ENCODE results near the gene TKFC.

DNA sequence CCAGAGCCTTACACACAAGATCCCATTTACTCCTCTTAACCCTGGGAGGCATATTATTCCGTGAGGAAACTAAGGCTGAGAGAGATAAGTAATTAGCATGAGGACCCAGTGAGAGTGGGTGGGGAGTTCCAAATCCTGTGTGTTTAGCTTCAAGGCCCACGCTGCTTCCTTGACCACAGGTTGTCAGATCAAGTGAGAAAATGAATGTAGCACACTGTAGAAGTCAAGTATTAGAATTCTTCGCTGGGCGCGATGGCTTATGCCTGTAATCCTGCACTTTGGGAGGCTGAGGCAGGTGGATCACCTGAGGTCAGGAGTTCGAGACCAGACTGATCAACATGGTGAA, 24.8 kb downstream of the TKFC start:
- TF ChIP-seq POLR2AphosphoS5 (IDR thresholded peaks at IDR 0.05) (no peak), POLR2A (IDR thresholded peaks at IDR 0.05) (no peak)
- TF ChIP-seq, protein P1, sequence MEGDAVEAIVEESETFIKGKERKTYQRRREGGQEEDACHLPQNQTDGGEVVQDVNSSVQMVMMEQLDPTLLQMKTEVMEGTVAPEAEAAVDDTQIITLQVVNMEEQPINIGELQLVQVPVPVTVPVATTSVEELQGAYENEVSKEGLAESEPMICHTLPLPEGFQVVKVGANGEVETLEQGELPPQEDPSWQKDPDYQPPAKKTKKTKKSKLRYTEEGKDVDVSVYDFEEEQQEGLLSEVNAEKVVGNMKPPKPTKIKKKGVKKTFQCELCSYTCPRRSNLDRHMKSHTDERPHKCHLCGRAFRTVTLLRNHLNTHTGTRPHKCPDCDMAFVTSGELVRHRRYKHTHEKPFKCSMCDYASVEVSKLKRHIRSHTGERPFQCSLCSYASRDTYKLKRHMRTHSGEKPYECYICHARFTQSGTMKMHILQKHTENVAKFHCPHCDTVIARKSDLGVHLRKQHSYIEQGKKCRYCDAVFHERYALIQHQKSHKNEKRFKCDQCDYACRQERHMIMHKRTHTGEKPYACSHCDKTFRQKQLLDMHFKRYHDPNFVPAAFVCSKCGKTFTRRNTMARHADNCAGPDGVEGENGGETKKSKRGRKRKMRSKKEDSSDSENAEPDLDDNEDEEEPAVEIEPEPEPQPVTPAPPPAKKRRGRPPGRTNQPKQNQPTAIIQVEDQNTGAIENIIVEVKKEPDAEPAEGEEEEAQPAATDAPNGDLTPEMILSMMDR (IDR thresholded peaks at IDR 0.05), result no peak
